ENCODE data around the gene EXOC3L4.

DNA sequence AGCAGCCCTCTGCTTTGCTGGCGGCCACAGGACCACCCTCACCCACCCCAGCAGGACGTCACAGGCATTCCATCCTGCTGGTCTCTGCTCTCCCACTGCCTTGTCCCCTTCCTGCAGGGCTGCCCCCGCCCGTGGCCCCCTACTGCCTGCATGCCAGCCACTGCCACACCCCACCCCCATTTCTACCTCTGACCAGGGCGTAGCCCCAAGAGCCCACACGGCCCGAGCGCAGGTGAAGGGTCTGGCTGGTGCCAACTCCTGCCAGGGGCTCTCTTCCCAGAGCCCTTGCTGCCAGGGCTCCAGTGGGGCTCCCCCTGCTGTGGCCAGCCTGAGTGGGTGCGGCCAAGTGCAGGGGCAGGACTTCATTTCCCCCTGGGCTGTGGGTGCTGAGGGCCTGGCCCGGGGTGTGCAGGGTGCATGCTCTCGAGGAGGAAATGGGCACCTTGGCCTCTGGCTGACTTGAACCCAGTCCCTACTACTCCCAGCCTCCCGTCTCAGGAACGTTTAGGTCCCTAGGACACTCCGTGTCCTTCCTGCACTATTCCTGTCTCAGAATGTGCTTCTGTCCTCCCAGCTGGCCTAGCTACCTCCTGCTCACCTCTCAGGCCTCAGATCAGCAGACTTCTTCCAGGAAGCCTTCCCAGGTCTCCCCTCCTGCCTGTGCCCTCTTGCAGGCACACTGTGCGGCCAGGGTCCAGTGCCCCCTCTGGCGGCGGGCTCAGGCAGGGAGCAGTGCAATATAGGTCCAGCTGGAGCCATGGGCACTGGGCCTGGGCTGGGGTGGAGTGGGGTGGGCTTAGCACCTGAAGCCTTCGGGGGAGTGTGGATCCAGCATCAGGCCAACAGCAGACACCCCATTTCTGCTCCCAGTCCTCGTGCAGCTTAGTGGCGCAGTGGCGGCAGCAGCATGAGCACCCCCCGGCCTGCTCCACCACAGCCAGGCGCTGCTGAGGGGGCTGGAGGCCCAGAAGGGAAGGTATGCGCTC is 9.1 kb upstream of the EXOC3L4 start:
- TF ChIP-seq, protein P1, sequence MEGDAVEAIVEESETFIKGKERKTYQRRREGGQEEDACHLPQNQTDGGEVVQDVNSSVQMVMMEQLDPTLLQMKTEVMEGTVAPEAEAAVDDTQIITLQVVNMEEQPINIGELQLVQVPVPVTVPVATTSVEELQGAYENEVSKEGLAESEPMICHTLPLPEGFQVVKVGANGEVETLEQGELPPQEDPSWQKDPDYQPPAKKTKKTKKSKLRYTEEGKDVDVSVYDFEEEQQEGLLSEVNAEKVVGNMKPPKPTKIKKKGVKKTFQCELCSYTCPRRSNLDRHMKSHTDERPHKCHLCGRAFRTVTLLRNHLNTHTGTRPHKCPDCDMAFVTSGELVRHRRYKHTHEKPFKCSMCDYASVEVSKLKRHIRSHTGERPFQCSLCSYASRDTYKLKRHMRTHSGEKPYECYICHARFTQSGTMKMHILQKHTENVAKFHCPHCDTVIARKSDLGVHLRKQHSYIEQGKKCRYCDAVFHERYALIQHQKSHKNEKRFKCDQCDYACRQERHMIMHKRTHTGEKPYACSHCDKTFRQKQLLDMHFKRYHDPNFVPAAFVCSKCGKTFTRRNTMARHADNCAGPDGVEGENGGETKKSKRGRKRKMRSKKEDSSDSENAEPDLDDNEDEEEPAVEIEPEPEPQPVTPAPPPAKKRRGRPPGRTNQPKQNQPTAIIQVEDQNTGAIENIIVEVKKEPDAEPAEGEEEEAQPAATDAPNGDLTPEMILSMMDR (IDR thresholded peaks at IDR 0.05) = no peak
- TF ChIP-seq POLR2A (IDR thresholded peaks at IDR 0.05) = no peak
- no peak for TF ChIP-seq POLR2AphosphoS5 (IDR thresholded peaks at IDR 0.05)

Measured in prostate gland (tissue), 2 donors.